DND-41 (cell line): ENCODE measurements around the gene ARMCX4.

Experiments used
- ATAC-seq: fragments of 200-7000 bp; cut with Tn5 transposase; 3 replicates; pipeline ENCODE4 v1.9.1; 2021; ENCODE audit warnings: low read depth; ENCODE audit not compliant: insufficient read depth
- DNase-seq: peaks from one replicate; pipeline ENCODE4 v3.0.0-alpha.2; 2020
- H2AFZ ChIP-seq: 2 replicates; pipeline ENCODE4 v1.6.0; 2012; ENCODE audit warnings: low read depth, low read length
- H3K27ac ChIP-seq: 2 replicates; pipeline ENCODE4 v1.5.1; 2012; ENCODE audit warnings: low read length, inconsistent platforms
- H3K27me3 ChIP-seq: fragments of 200-600 bp; sonication (generic); 2 replicates; pipeline ENCODE4 v1.6.0; 2012; ENCODE audit warnings: low read length, mild to moderate bottlenecking, inconsistent platforms; ENCODE audit not compliant: insufficient read depth, poor library complexity
- H3K36me3 ChIP-seq: 2 replicates; pipeline ENCODE4 v1.5.1; 2012; ENCODE audit warnings: low read length, inconsistent platforms; ENCODE audit not compliant: insufficient read depth
- H3K4me1 ChIP-seq: 2 replicates; pipeline ENCODE4 v1.5.1; 2012; ENCODE audit warnings: mild to moderate bottlenecking, low read length; ENCODE audit not compliant: insufficient read depth
- H3K4me2 ChIP-seq: 2 replicates; pipeline ENCODE4 v1.6.0; 2012; ENCODE audit warnings: mild to moderate bottlenecking, moderate library complexity, low read length, inconsistent platforms; ENCODE audit not compliant: insufficient read depth
- H3K4me3 ChIP-seq, 2 experiments: fragments of 200-600 bp in 1 of 2; shearing (Covaris generic) in 1 of 2; 2 replicates each; pipeline ENCODE4 v1.5.1; 2012 to 2016; ENCODE audit warnings: inconsistent platforms in 2 of 2, low read length in 2 of 2, mild to moderate bottlenecking in 2 of 2, low read depth in 1 of 2, moderate library complexity in 1 of 2
- H3K79me2 ChIP-seq: 2 replicates; pipeline ENCODE4 v1.6.0; 2012; ENCODE audit warnings: low read length, inconsistent platforms; ENCODE audit not compliant: insufficient read depth
- H3K9ac ChIP-seq: 2 replicates; pipeline ENCODE4 v1.6.0; 2012; ENCODE audit warnings: low read depth, mild to moderate bottlenecking, inconsistent platforms, low read length, moderate library complexity
- H3K9me3 ChIP-seq: 2 replicates; pipeline ENCODE4 v1.5.1; 2012; ENCODE audit warnings: low read length, moderate library complexity, mild to moderate bottlenecking, inconsistent platforms; ENCODE audit not compliant: insufficient read depth, severe bottlenecking
- H4K20me1 ChIP-seq: 2 replicates; pipeline ENCODE4 v1.6.0; 2012; ENCODE audit warnings: low read length; ENCODE audit not compliant: insufficient read depth
- EZH2 ChIP-seq: IDR thresholded peaks from 3 replicates; pipeline ENCODE4 v1.6.1; 2012; ENCODE audit warnings: borderline replicate concordance, low read depth, mild to moderate bottlenecking, moderate library complexity, low read length, inconsistent platforms; ENCODE audit not compliant: severe bottlenecking
- TF ChIP-seq, protein P1 (sequence below): IDR thresholded peaks from 2 replicates; pipeline ENCODE4 v1.5.1; 2012; ENCODE audit warnings: borderline replicate concordance, low read length, moderate library complexity, mild to moderate bottlenecking; ENCODE audit not compliant: poor library complexity, severe bottlenecking; ENCODE audit errors: extremely low read depth

Gene ARMCX4

DNA sequence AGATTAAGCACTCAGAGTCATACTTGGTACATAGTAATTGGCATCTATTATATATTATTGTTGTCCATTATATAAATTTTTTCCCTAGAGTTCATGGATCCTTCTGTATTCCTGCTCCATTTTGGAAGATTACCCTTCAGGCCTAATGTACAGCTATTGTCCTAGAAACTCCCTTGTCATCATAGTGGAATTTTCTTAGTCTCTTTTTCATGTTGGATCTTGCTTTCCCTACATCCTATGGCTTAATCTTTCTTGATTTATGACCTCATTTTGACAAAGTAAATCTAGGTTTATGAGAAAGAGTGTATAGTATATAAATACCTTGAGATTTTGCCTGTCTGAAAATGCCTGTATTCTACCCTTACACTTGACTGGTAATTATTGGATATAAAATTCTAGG, 22.1 kb downstream of the ARMCX4 start:
- H3K9me3 ChIP-seq: no peaks in the 10 kb centered on the region
- no peak for DNase-seq
- H3K27me3 ChIP-seq: no peaks in the 10 kb centered on the region
- H3K27ac ChIP-seq: no peak overlapping the region
- no peak for TF ChIP-seq EZH2
- TF ChIP-seq, protein P1, sequence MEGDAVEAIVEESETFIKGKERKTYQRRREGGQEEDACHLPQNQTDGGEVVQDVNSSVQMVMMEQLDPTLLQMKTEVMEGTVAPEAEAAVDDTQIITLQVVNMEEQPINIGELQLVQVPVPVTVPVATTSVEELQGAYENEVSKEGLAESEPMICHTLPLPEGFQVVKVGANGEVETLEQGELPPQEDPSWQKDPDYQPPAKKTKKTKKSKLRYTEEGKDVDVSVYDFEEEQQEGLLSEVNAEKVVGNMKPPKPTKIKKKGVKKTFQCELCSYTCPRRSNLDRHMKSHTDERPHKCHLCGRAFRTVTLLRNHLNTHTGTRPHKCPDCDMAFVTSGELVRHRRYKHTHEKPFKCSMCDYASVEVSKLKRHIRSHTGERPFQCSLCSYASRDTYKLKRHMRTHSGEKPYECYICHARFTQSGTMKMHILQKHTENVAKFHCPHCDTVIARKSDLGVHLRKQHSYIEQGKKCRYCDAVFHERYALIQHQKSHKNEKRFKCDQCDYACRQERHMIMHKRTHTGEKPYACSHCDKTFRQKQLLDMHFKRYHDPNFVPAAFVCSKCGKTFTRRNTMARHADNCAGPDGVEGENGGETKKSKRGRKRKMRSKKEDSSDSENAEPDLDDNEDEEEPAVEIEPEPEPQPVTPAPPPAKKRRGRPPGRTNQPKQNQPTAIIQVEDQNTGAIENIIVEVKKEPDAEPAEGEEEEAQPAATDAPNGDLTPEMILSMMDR: no peak
- no peaks in the 10 kb centered on the region for H3K4me1 ChIP-seq
- no peak overlapping the region for H3K4me2 ChIP-seq
- ATAC-seq: no peak
- H2AFZ ChIP-seq: no peak overlapping the region
- no peaks in the 10 kb centered on the region for H3K79me2 ChIP-seq
- no peaks in the 10 kb centered on the region for H3K36me3 ChIP-seq
- no peak overlapping the region for H3K4me3 ChIP-seq
- no peaks in the 10 kb centered on the region for H4K20me1 ChIP-seq
- no peak overlapping the region for H3K9ac ChIP-seq

DNA sequence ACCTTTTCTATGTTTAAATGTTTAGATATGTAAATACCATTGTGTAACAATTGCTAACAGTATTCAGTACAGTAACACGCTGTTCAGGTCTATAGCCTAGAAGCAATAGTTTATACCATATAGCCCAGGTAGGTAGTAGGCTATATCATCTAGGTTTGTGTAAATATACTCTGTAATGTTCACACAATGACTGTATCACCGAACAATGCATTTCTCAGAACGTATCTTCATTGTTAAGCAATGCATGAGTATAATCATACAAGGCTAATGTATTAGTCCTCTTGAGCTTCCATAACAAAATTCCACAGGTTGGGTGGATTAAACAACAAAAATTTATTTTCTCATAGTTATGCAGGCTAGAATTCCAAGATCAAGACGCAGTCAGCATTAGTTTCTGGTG, 22.7 kb downstream of the ARMCX4 start:
- Histone ChIP-seq H3K9ac (no peak overlapping the region), H3K79me2 (no peaks in the 10 kb centered on the region), H2AFZ (no peak overlapping the region), H3K36me3 (no peaks in the 10 kb centered on the region), H3K4me1 (no peaks in the 10 kb centered on the region), H3K27me3 (no peaks in the 10 kb centered on the region), H3K4me2 (no peak overlapping the region), H3K4me3 (no peak overlapping the region), H4K20me1 (no peaks in the 10 kb centered on the region), H3K27ac (no peak overlapping the region), H3K9me3 (no peaks in the 10 kb centered on the region)
- TF ChIP-seq, protein P1: no peak
- no peak for TF ChIP-seq EZH2
- ATAC-seq (no peak), DNase-seq (no peak)

DNA sequence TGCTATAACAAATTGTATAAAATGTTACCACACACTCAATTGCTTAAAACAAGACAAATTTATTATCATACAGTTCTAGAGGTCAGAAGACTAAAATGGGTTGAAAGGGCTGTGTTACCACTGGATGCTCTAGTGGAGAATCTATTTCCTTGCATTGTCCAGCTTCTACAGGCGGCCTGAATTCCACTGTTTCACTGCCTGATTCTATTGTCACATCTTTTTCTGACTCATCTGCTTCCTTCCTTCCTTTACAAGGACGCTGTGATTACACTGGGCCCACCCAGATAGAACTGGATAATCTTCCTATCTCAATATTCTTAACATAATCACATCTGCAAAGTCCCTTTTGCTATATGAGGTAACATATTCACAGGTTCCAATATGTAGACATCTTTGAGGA, 45.7 kb downstream of the ARMCX4 start:
- no peaks in the 10 kb centered on the region for H3K9me3 ChIP-seq
- no peak for DNase-seq
- no peaks in the 10 kb centered on the region for H3K27me3 ChIP-seq
- H3K27ac ChIP-seq: no peak overlapping the region
- ATAC-seq: no peak
- no peak overlapping the region for H2AFZ ChIP-seq
- H3K36me3 ChIP-seq: no peaks in the 10 kb centered on the region
- no peaks in the 10 kb centered on the region for H3K79me2 ChIP-seq
- no peak overlapping the region for H3K4me3 ChIP-seq
- H3K4me1 ChIP-seq: no peaks in the 10 kb centered on the region
- H3K9ac ChIP-seq: no peak overlapping the region
- H4K20me1 ChIP-seq: no peaks in the 10 kb centered on the region
- TF ChIP-seq, protein P1: no peak
- TF ChIP-seq EZH2: no peak
- H3K4me2 ChIP-seq: no peak overlapping the region
